IPS-NIHi7 (cell line): ENCODE results near the gene KRT84.

Experiments
- DNase-seq: peaks from one replicate; pipeline ENCODE4 v3.0.0; 2012; ENCODE audit warnings: mixed read lengths; ENCODE audit errors: extremely low spot score

The KRT84 gene, protein sequence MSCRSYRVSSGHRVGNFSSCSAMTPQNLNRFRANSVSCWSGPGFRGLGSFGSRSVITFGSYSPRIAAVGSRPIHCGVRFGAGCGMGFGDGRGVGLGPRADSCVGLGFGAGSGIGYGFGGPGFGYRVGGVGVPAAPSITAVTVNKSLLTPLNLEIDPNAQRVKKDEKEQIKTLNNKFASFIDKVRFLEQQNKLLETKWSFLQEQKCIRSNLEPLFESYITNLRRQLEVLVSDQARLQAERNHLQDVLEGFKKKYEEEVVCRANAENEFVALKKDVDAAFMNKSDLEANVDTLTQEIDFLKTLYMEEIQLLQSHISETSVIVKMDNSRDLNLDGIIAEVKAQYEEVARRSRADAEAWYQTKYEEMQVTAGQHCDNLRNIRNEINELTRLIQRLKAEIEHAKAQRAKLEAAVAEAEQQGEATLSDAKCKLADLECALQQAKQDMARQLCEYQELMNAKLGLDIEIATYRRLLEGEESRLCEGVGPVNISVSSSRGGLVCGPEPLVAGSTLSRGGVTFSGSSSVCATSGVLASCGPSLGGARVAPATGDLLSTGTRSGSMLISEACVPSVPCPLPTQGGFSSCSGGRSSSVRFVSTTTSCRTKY

GRCh38 chr12:52385226-52385702 lies at the start of gene KRT84:
TSS of gene KRT84 (minus strand) at chr12:52385652. CDS start at chr12:52385585, 67 bp downstream.
- no peak for DNase-seq

DNA sequence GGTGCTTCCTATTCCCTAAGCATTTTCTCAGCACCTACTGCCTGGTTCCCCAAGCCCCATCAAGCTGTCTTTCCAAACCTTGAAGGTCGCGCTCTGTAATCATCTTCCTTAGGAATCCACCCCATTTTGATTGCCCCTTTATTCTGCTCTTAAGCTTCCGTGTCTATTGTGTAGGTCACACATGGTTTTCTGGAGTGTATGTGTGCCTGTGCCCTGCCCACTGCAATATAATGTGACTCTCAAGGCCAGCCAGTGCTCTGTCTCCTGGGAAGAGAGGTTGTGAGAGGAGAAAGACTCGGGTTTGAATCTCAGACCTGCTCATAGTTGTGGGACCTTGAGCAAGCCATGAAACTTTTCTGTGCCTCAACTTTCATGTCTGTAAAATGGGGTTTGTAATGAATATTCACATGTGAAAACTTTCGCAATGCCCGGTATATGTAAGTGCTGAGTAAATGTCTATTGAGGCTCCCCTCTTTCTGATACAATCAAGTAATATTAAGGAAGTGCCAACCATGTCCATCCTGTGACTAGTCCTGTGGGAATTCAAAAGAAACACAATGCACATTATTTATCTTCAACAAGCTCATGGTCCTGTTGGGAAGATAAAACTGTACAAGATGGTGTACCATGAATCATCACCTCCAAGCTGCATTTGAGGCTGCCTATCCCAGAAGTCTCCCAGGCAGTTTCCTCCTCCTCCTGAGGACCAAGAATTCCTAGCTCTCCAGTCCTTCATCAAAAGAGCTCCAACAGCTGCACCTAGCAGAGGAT lies 49.5 kb upstream of the KRT84 start:
- DNase-seq = no peak

DNA sequence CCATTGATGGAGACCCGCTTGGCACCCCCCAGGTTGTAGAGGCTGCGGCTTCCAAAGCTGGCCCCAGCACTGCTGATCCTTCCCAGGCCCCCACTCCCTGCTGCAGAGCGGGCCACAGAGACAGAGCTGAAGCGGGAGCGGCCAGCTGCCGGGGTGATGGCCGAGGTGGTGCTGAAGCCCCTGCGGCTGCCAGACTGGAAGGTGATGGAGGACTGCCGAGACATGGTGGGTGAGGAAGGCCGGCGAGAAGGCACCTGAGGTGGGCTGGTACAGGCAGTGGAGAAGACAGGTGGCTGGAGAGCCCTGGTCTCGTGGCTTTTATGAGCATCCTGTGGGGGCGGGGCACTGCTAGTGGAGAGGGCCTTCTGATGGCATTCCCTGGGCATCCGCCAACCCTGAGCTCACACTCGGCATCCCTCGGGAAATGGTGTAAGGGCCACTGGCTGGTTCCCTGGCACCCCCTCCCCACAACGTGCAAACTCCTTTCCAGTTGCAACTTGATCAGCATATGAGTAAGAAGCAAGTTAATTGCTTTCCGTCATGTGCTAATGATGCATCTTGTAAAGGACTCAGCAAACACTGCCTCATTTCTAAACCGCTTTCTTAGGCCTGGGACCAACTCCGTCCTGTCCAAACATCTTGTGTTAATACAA lies 48.8 kb upstream of the KRT84 start, which contains the start of gene KRT75:
Gene KRT75 (minus strand): TSS at position 291 of the 653 bp plus-strand sequence. CDS start 67 bp downstream, at position 224.
- no peak for DNase-seq

- DNase-seq = no peak
These were observed 48.1 kb upstream of the KRT84 start for GRCh38 chr12:52433501-52434080.

GRCh38 chr12:52432559-52433207 lies 47.2 kb upstream of the KRT84 start:
- DNase-seq = no peak

DNA sequence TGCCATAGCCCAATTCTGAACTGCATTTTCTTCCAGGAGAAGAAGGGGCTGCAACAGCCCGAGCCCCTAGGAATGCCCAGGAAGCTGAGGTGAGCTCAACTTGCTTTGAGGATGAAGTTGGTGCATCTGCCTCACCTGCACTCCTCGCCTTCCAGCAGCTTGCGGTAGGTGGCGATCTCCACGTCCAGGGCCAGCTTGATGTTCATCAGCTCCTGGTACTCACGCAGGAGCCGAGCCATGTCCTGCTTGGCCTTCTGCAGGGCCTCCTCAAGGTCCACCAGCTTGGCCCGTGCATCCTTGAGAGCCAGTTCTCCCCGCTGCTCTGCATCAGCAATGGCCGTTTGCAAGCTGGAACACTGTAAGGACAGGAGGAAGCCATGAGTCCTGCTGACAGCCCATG lies 42.7 kb upstream of the KRT84 start:
- DNase-seq = no peak

DNA sequence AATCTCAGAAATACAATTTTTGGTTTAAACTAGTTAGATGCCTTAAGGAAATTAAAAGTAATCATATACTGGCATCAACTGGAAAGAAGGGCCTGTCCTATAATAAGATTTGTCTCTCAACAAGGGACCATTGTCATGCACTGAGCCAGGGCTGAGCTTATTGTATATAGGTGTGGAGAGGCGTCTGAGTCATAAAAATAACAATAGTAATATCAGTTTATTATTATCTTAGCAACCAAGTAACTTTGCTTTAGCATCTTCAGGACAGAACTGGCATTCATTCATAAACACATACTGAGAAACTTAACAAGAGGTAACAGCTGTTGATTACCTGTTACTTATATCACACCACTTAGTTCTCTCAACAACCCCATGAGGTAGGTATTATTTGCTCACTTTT lies 41.6 kb upstream of the KRT84 start:
- no peak for DNase-seq

GRCh38 chr12:52426034-52426433 lies 40.6 kb upstream of the KRT84 start:
- DNase-seq = no peak

DNA sequence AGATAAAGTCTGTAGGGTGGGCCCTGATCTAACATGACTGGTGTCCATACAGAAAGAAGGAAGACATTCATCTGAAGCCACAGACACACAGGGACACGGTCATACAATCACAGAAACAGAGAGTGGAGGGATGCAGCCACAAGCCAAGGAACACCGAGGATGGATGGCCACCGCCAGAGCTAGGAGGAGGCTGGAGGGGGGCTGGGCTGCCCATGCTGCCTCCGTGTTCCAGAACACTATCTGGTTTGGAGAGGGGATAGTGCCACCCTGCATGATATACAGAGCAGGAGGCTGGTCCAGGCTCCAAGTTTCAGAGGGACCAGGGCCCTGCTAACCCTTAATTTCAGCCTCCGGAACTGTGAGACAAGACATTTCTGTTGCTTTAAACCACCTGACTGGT lies 40.0 kb upstream of the KRT84 start:
- DNase-seq = no peak

DNA sequence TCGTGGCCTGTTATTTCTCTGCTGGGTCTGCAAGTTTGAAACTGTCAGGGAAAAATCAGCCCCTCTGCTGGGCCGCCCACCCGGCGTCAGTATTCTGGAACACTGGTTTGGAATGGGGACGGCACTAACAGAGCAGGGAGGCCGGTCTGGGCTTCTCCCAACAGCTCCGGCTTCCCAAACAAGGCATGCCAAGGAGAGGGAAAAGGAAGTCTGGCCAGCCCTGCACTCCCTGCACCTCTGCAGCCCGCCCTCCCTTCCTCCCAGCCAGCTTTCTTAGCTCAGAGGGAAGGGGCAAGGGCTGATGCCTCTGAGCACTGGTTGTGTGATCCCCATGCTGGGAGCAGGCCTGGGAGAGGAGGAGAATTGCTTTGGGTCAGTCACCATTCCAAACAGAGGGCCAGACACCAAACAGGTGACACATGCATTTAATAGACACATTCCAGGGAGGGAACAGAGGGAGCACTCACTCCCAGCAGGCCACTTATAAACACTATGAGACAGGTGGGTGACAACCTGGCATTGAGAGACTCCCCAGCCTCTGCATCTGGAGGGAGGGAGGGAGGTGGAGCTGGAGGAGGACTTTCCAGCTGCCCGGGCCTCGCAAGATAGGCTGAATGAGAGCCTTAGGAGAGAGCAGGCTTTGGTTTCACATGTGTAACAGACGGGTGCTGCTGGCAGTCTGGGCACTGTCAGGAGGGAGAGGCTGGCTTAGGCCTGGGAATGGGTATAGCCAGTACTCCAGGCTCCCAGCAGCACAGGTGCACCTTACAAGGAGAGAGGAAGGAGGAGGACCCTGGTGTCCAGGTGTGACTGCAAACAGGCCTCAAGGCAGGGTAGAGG lies 38.4 kb upstream of the KRT84 start:
- no peak for DNase-seq

GRCh38 chr12:52423035-52423434 lies 37.6 kb upstream of the KRT84 start:
- no peak for DNase-seq

DNA sequence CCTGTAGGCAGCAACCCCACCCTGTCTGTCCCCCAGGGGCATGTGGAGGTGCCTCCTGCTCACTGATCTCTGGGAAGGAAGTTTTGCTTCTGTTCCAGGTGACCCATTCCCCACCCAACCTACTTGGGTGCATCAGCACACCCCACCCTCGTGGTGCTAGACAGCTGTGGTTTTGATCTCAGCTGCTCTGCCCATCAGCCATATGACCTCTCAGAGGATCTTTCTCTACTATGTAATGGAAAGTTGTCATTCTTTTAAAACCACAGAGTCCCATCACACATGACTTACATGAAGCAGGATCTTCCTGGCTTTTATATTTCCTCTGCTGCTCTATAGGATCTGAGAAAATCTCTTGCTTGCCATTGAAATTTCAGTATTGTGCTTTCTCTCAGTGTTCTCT lies 34.2 kb upstream of the KRT84 start:
- no peak for DNase-seq

DNA sequence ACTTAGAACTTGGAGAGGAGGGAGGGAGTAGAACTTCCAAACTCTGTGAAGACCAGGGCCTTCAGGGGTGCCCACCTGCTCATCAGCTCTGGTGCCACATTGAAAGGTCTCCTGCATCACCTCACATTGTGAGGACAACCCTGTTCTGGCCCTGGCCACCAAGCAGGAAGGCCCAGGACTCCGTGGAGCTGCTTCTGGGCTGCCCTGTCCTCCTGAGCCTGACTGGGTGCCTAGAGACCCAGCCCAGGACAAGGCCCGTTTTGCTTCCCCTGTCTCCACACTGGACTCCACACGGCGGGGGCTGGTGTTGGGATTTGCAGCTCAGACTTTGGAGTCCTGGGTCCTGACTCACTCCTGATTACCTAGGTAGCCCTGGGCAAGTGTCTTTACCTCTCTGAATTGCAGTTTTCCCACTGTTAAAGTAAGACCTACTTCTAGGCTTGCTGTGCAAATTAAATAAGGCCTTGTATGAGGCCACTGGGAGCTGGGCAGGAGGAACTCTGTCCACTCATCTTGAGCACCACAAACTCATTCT lies 33.2 kb upstream of the KRT84 start:
- DNase-seq = no peak

- DNase-seq = no peak
These were observed 32.3 kb upstream of the KRT84 start for GRCh38 chr12:52417740-52418139.

DNA sequence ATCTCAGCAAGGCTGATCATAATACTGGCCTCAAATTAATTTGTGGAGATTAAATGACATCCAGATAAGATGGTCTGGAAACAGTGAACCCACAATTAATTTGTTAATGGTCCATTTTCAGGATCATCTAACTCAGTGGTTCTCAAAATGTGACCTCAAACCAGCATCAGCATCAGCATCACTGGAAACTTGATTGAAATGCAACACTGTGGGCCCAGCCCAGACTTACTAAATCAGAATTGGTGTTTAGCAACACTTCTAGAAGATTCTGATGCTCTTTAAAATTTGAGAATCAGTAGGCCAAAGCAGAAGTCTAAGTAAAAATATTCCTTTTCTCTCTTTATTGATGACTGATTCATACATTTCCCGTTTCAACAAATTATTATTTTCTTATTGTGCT lies 31.3 kb upstream of the KRT84 start:
- DNase-seq = no peak

GRCh38 chr12:52415870-52416750 lies 30.7 kb upstream of the KRT84 start:
- no peak for DNase-seq

DNA sequence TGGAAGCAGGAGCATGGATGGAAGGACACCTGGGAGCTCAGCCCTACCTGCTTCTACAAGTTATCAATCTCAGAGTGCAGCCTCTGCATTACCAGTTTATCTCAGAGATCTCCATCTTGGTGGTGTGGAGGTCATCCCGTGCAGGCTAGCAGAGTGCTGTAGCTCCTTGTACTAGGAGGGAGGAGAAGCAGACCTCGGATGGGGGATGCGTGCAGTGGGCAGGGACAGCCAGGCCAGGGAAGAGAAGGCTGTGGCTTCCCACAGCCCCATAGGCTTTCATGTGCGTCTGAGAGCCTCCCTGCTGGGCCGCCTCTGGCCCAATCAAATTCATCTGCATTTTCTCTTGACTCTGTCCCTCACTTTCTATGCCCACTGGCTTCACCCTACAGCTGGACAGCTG lies 29.5 kb upstream of the KRT84 start:
- DNase-seq = no peak

- peak; percentile 63 for DNase-seq
These were observed 28.4 kb upstream of the KRT84 start for GRCh38 chr12:52413782-52414345.
